NCI-H1105 (cell line): ENCODE results near the gene NPAS2.

Source experiments
- DNase-seq: peaks from one replicate; lab custom pipeline; 2025; lab: John Stamatoyannopoulos, UW

Gene NPAS2, protein sequence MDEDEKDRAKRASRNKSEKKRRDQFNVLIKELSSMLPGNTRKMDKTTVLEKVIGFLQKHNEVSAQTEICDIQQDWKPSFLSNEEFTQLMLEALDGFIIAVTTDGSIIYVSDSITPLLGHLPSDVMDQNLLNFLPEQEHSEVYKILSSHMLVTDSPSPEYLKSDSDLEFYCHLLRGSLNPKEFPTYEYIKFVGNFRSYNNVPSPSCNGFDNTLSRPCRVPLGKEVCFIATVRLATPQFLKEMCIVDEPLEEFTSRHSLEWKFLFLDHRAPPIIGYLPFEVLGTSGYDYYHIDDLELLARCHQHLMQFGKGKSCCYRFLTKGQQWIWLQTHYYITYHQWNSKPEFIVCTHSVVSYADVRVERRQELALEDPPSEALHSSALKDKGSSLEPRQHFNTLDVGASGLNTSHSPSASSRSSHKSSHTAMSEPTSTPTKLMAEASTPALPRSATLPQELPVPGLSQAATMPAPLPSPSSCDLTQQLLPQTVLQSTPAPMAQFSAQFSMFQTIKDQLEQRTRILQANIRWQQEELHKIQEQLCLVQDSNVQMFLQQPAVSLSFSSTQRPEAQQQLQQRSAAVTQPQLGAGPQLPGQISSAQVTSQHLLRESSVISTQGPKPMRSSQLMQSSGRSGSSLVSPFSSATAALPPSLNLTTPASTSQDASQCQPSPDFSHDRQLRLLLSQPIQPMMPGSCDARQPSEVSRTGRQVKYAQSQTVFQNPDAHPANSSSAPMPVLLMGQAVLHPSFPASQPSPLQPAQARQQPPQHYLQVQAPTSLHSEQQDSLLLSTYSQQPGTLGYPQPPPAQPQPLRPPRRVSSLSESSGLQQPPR

DNA sequence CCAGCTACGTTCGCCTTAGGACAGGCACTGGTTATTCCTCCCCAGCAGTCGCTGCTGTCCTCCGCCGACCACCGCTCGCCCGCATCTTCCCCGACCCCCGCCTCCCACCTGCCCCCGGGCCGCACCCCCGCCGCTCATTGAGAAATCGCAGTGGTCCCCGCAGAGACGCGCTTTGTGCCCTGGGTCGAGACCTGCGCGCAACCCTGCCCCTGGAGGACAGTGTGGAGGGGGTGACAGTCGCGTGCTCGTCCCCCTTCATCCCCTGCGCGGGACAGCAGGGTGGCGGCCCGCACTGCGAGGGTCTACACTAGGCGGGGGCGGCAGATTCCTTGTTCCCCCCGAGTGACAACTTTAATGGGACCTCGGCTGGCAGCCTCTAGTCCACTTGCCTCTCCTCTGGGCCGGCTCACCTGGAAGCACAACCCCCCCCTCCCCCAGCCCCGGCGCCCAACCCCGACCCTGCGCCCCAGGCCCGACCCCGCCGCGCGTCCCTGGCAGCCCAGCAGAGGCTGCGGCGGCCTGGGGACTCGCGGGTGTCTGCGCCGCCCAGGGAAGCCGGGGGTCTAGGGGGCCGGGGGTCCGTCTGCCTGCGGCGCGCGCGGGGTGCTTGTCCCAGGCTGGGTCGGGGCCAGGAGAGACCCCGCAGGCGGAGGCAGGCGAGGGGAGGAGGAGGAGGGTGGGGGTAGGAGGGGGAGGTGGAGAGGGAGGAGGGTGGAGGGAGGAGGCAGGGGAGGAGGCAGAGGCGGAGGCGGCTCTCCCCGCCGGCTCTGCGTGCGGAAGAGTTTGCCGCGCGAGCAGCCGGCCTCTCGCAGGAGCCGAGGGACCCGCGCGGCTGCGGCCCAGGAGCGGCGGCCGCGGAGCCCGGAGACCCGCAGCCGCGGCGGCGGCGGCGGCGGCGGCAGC is at the start of gene NPAS2:
Gene NPAS2, plus strand, starts transcription at position 770 of the 903 bp plus-strand sequence. CDS start 84,616 bp downstream, outside the sequence.
- no peak for DNase-seq

DNA sequence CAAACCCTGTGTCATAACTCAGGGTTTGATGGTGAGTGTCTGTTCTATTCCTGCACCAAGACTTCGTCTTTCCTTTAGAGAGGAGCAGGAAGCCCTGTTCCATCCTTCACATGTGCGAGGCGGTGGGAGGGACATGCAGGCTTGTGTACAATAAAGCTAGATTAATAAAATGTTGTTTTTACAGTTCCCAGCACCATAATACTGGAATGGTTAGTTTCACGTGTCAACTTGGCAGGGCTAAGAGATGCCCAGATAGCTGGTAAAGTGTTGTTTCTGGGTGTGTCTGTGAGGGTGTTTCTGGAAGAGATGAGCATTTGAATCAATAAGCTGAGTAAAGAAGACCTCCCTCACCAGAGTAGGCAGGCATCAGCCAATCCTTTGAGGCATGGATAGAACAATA is 48.8 kb upstream of the NPAS2 start:
- no peak for DNase-seq

DNA sequence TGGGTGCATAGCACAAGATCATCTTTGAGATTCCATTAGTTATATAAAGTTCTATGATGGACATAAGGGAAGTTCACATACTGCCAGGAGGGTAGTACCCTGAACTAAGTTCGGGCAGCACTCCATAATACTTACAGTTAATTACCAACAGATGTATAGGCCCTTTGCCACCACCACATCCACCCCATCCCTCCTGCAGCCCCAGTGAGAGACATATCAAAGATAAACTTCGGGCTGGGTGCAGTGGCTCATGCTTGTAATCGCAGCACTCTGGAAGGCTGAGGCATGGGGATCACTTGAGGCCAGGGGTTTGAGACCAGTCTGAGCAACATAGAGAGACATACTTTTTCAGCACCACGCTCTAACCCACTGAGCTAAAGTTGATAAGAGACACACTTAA is 46.4 kb upstream of the NPAS2 start:
- no peak for DNase-seq

DNA sequence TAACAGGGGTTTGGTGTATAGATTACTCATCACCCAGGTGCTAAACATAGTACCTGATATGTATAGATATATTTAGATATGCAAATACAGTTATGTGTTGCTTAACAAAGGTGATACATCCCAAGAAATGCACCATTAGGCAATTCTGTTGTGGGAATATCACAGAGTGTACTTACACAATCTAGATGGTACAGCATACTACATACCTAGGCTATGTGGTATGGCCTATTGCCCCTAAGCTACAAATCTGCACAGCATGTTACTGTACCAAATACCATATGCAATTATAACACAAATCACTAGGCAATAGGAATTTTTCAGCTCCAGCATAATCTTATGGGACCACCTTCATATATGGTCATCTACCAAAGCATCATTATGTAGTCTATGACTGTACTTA is 43.5 kb upstream of the NPAS2 start:
- DNase-seq = no peak

DNA sequence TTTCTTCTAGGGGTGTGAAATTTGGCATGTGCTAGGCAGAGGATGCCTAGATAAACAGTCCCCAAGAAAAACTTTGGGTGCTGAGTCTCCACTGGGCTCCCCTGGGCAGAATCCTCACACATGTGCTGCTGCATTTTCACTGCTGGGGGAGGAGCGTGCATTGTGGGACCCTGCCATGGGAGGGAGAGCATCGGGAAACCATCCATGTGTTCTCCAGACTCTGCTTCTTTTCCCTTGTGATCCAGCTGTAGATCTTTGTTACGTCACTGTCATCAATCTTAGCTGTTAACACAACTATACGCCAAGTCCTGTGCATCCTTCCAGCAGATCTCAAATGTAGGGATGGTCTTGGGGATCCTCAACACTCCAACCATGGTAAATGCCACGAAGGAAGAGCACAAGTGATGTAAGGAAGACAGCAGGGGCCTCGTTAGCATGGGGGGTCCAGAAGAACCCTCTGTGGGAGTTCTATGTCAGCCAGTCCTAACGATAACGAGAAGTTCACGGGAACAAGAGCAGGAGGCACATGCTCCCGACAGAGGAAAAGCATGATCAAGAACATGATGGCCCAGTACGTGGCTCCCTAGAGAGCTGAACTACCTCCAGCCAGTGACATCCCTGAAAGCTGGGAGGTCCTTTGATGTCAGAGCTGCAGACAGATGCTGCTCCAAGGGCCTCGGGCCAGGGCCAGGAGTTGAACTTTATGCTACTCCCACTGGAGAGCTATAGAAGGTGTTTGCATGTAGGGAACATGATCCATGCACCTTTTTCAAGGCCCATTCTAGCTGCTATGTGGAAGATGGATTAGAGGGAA is 41.1 kb upstream of the NPAS2 start:
- no peak for DNase-seq

DNA sequence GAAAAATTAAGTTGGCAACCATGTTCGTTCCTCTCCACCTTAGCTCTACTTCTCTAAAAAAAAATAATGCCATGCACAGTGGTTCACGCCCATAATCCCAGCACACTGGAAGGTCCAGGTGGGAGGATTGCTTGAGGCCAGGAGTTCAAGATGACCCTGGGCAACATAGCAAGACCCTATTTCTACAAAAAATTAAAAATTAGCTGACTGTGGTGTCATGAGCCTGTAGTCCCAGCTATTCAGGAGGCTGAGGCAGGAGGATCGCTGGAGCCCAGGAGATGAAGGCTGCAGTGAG is 40.1 kb upstream of the NPAS2 start:
- DNase-seq = no peak

DNA sequence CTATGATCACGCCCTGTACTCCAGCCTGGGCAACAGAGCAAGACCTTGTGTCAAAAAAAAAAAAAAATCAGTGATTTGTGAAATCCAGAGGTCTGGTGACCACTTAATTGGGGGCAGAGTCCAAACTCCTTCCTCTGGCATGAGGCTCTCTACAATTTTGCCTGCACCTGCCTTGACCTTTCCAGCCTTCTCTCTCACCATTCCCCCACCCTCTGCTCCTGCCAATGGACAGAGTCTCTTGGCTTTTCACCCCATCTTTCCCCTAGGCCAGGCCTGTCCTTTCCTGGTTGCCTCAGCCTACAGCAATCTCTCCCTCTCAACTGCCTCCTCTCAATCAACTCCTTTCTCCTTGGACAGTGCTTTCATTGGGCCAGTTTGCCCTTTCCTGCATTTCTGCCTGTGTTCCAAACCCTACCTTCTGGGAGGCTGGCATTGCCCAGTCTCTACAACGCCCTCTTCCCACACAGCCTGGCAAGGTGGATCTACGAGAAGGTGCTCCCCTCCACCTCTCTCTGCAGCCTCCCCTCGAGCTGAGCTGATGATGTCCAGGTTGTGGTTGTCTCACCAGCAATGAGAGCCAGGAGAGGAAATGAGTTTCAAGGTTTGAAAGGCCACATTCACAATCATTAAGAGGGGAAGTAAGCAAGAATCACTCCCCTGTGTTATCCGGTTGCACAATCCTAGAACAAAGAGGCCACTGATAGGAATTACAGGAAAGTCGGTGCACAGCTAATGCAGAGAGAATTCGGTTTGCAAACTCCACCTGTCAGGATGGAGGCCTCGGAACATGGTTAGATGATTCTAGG is 39.5 kb upstream of the NPAS2 start:
- no peak for DNase-seq

DNA sequence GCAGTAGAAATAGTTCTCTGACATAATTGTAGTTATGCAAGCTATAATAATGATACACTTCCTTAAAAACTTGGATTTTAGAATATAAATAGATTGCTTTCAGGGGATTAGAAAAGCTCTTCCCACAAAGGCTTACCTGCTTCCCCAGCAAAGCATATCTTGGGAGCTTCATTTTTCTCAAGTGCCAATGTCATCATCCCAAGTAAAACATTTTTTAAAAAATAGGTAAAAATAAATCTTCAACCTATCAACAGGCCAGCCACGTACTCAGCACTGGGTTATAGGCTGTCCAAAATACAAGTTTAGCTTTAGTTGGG is 39.0 kb upstream of the NPAS2 start:
- DNase-seq = no peak

DNA sequence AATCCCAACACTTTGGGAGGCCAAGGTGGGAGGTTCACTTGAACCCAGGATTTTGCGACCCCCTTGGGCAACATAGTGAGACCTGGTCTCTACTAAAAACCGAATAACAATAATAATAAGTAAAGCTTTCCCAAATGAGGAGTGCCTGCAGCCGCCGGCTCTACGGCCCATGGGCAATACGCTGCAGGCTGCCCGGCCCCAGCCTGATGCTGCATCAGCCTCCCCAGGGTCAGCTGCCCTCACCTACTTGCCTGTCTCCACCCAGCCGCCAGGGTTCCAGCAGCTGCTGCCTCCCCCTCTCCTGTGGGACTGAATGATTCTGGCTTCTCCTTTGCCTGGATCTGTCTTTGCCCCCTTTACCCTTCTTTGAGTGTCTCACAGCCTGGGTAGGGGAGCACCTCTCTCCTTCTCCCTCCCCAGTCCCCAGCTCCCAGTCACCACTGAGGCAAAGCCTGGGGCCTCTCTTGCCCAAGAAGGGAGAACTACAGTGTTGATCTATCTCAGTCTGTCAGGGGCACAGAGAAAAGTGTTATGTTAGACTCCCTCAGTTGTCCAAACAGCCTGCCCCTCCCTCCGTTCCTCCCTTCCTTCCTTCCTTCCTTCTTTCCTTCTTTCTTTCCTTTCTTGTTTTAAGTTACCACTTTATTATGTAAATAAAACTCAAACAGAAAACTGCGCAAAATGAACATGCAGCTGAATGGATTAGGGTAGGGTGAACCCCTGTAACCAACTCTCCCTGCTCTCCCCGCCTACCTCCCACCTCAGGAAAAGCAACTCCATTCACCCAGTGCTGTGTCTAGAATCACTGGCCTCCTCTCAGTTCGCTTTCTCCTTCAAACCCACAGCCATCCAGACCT is 38.2 kb upstream of the NPAS2 start:
- no peak for DNase-seq

DNA sequence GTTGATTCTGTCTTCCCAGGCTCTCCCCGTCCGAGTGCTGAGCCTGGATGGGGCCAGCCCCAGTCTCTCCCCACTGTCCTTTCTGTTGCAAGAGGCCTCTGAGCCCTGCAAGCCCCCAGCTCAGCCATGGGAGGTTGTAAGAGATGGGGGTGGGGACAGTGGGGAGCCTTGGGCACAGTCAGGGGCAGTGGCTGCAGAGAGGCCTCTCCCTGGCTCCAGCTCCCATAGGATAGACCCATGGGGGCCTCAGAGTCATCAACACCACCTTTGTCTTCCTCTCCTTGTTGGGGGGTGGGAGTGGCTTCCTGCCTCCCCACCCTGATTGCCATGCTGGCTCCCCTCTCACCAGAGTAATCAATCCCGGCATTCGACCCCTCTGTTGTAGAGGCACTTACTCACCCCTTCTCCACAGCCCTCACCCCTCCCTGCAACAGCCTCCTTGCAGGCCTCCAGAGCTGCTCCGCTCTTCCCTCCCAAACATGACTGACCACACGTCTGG is 37.5 kb upstream of the NPAS2 start:
- DNase-seq = no peak

DNA sequence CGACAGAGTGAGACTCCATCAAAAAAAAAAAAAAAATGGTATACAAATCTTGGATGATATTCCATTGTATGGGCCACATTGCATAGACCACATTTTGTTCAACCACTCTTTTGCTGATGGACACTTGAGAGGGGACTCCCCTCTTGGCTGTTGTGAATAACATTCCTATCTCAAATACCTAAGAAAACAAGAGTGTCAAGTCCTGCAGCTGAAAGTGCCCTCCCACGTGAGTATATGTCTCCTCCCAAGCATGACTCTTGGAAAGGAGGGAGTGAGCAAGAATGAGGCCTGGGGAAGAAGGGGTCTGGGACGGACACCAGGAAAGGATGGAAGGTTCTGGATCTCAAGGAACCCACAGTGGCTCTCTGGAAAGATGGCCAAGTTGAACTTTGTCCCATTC is 36.0 kb upstream of the NPAS2 start:
- no peak for DNase-seq

DNA sequence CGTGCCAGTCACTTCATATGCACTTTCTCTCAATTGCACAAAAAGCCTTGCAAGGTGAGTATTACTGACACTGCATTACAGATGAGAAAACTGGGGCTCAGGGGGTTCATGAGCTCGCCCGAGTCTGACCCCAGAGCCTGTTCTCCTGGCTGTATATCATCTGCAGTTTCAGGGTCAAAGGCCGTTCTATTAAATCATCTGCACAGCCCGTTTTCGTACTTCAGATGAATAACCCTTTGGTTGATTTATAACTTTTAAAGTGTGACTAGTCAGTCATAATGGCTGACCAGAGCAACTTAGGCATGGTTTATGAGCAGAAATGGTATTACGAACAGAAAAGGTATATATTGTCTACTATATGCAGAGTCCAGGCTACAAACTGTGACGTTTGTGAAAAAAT is 35.3 kb upstream of the NPAS2 start:
- DNase-seq = no peak

DNA sequence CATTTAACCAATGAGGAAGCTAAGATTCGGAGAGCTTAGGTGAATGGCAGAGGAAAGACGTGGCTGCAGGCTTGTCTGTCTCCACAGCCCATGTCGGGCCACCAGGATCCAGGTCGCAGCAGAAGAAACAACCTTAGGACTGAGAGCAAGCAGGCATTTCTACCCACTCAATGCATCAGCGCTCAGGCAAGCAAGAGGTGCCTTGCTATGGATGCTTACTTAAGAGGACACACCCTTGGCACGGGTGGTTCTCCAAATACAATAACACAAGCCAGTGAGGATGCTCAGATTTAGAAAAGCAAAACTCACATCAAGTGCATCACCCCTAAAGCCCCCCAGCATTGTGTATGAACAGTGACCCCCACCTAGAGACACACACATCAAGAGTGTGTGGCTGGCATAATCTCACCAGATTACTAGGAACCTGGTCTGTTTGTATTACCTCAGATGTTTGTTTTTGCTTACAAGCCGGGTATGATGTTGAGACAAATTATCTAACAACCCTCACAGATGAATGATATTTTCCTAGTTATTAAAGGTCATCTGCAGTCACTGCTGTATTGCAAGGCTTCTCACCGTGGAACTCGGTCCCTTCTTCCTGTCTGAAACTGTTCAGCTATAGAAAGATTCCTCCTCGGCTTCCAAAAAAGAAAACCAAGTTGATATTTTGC is 34.2 kb upstream of the NPAS2 start:
- no peak for DNase-seq

DNA sequence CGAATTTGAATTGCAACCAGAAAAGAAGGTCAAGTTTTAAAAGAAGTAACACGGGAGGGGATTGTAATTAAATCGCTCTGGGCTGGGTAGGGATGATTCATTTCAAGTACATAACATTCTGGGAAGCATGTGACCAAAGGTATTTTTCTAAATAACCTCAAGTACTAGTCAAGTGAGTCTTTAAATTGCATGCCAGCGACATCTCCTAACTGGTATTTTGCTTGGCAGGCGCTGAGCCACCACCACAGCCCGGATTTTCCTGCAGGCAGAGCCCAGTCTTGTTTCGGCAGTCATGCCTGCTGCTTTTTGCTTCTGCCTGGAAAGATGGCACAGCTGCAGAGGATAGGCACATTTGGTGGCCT is 33.7 kb upstream of the NPAS2 start:
- DNase-seq = no peak

DNA sequence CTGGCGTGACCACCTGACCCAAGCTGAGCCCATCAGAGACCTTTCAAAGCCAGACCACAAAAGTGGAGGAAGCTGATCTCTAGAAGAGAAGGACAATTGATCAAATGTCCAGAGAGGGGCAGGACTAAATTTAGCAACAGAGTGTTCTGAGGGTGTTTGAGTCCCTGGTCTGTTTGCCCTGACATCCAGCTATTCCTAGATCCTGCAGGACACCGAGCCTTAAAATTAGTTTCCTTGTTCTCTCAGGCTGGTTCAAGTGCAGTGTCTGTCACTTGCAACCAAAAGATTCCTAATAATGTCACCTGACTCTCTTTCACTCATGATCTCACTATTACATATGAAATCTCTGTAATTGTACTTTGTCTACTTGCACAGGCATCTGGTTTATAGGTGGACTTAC is 33.0 kb upstream of the NPAS2 start:
- no peak for DNase-seq

DNA sequence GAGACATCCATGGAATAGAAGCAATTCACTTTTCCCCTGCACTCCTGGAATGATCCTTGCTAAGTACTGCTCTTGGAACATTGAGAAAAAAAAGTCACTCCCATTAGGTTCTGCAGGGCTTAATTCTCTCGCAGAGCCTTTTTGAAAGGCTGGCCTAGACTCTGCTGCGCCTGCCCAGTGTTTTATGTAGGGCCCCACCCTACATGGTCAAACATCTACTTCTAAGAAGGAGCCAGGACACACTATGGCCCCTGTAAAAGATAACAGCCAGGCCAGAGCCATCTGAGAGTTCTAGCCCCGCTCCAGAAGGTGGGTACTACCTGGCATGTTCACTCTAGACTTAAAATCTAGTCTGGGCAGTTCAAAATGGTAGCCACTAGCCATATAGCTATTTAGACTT is 30.6 kb upstream of the NPAS2 start:
- no peak for DNase-seq

DNA sequence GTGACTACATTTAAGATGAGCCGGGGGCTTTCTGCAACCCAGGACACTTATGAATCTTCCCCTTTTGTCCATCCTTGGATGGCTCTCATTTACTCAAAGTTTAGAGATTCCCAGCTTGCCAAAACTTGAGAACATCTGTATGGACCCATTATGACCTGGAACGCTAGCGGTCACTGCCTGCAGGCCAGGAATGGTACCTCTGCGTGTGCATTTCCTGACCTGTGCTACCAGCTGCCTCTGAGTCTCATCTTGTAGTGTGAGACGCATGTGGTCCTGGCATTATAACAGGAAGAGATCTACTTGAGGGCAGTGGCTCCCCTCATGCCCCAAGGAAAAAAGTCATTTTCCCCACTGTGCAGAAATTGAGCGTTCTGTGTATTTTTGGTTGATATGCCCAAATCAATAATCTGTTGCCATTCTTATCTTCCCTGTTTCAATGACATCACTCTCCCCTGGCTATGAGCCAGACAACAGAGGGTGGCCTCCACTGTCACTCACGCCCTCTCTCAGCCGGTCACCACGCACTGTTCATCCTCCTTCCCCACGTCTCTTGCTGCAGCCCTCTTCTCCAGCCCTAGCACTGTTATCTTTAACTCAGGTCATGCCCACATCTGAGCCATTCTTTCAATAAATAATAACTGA is 28.5 kb upstream of the NPAS2 start:
- DNase-seq = no peak

DNA sequence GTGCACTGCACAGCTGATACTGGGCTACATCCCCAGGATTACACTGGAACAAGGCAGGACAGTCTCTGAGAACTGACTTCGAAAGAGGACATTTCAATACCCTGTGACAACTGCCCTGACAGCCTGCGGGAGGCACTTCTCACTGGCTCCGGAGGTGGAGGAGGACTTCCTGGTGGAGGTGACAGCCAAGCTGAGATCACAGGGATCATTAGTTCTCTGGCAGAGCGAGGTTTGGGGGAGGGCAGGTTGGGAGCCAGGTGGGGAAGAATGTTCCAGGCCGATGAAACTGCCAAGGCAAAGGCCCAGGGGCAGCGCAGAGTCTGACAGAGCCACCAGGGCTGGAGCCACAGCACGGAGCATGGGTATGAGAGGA is 28.0 kb upstream of the NPAS2 start:
- no peak for DNase-seq

DNA sequence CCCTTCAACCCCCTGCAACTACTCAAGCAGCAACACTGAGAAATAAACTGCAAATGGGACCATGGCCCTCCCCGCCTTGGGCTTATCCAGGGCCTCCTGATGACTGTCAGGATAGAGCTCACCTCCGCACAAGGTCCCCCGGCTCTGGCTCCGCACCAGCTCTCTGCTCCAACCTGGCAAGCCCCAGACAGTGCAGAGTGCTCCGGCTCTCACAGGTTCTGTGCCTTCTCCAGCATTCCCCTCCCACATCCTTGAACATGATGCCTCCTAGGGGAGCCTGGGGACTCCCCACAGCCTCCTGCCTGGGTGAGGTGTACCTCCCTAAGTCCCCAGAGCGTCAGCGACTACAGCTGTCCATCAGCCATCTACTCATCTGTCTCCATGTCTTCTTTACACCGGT is 26.7 kb upstream of the NPAS2 start:
- no peak for DNase-seq
